H1 (cell line): ENCODE measurements around the gene SRRT. TPM values are rescaled to one million over a fixed set of nuclear protein-coding genes. Genes with fewer than 3 reads are reported as not detected.

Experiments used
- ASH2L ChIP-seq: fragments of 200-600, 300-600 bp; sonication (generic); IDR thresholded peaks from one replicate; pipeline ENCODE4 v1.7.1; 2017; ENCODE audit warnings: low read length
- ATF2 ChIP-seq: IDR thresholded peaks from 2 replicates; pipeline ENCODE4 v1.6.1; 2012; ENCODE audit warnings: low read length, inconsistent platforms
- BACH1 ChIP-seq: IDR thresholded peaks from 2 replicates; pipeline ENCODE4 v1.6.1; 2012; ENCODE audit warnings: low read length, improper control_type of control experiment
- CHD1 ChIP-seq: IDR thresholded peaks from 2 replicates; pipeline ENCODE4 v1.6.1; 2012; ENCODE audit warnings: low read depth, low read length, improper control_type of control experiment
- CHD2 ChIP-seq: IDR thresholded peaks from 2 replicates; pipeline ENCODE4 v1.6.1; 2012; ENCODE audit warnings: low read length, improper control_type of control experiment
- CTBP2 ChIP-seq: IDR thresholded peaks from 2 replicates; pipeline ENCODE4 v1.7.0; 2011; ENCODE audit warnings: borderline replicate concordance, mild to moderate bottlenecking, moderate library complexity, mixed read lengths, low read length; ENCODE audit not compliant: insufficient read depth, insufficient read length
- GABPA ChIP-seq: IDR thresholded peaks from 2 replicates; pipeline ENCODE4 v1.6.1; 2011; ENCODE audit warnings: mild to moderate bottlenecking, low read length, moderate library complexity, borderline replicate concordance; ENCODE audit not compliant: insufficient read depth
- HDAC2 ChIP-seq, 2 experiments: fragments of 300-600 bp in 1 of 2; sonication (generic) in 1 of 2; IDR thresholded peaks; 2 replicates each; pipeline ENCODE4 v1.6.1; 2011 to 2012; ENCODE audit warnings: low read depth in 2 of 2, low read length in 2 of 2, mild to moderate bottlenecking in 2 of 2, moderate library complexity in 2 of 2, borderline replicate concordance in 1 of 2, inconsistent platforms in 1 of 2
- KDM4A ChIP-seq: IDR thresholded peaks from one replicate; pipeline ENCODE4 v1.7.1; 2012; ENCODE audit warnings: low read depth, mild to moderate bottlenecking, moderate library complexity, low read length, inconsistent platforms; ENCODE audit not compliant: severe bottlenecking
- MAFK ChIP-seq: IDR thresholded peaks from 2 replicates; pipeline ENCODE4 v1.6.1; 2012; ENCODE audit warnings: low read depth, mild to moderate bottlenecking, improper control_type of control experiment, low read length
- POLR2AphosphoS5 ChIP-seq: IDR thresholded peaks from 2 replicates; pipeline ENCODE4 v1.6.1; 2011; ENCODE audit warnings: low read depth, low read length
- RNF2 ChIP-seq: fragments of 200-900, 300-1000 bp; sonication (generic); IDR thresholded peaks from 2 replicates; pipeline ENCODE4 v1.7.1; 2016; ENCODE audit warnings: borderline replicate concordance, low read depth, mild to moderate bottlenecking, antibody characterized with exemption, low read length; ENCODE audit not compliant: poor library complexity, severe bottlenecking; ENCODE audit errors: missing control alignments
- SP1 ChIP-seq: IDR thresholded peaks from 2 replicates; pipeline ENCODE4 v1.6.1; 2011; ENCODE audit warnings: low read depth, low read length
- SP2 ChIP-seq: IDR thresholded peaks from 2 replicates; pipeline ENCODE4 v1.6.1; 2012; ENCODE audit warnings: mild to moderate bottlenecking, low read length, inconsistent platforms
- SRF ChIP-seq: IDR thresholded peaks from 2 replicates; pipeline ENCODE4 v1.6.1; 2011; ENCODE audit warnings: mild to moderate bottlenecking, low read depth, low read length, moderate library complexity
- TAF1 ChIP-seq: IDR thresholded peaks from 2 replicates; pipeline ENCODE4 v1.6.1; 2011; ENCODE audit warnings: mild to moderate bottlenecking, low read depth, low read length
- TBP ChIP-seq: IDR thresholded peaks from 2 replicates; pipeline ENCODE4 v1.6.1; 2011; ENCODE audit warnings: low read depth, low read length, improper control_type of control experiment
- TEAD4 ChIP-seq: IDR thresholded peaks from 2 replicates; pipeline ENCODE4 v1.6.1; 2012; ENCODE audit warnings: low read depth, low read length, inconsistent platforms, mixed read lengths
- USF2 ChIP-seq: IDR thresholded peaks from 2 replicates; pipeline ENCODE4 v1.6.1; 2011; ENCODE audit warnings: low read length, improper control_type of control experiment
- polyA plus RNA-seq, 7 experiments: library from polyadenylated mRNA; depleted of rRNA in 3 of 7; stranded (reverse) in 5 of 7; unstranded in 2 of 7; fragments of >200 nt in 5 of 7; fragments of 200-250 nt in 2 of 7; gene quantifications; 1 replicate in 5 of 7; 2 replicates in 1 of 7; 4 replicates in 1 of 7; pipeline versions ENCODE4 v1.2.1 to v1.2.3, GENCODE V29; 2011 to 2013; ENCODE audit warnings: missing spikeins in 2 of 7, mixed read lengths in 2 of 7
- total RNA-seq: library from RNA; stranded (reverse); fragmentation: NEBNext Ultra II Directional; extraction: Animal tissue kit (Norgen Biotek cat#: 25700); gene quantifications from 2 replicates; pipeline ENCODE4 v1.2.1, GENCODE V29; 2021
- TF ChIP-seq, protein P1 (sequence below): IDR thresholded peaks from 2 replicates; pipeline ENCODE4 v1.6.1; 2011; ENCODE audit warnings: low read depth, mild to moderate bottlenecking, low read length; ENCODE audit not compliant: insufficient read depth

SRRT gene
- total and polyA plus RNA-seq, 2 of the 8 experiments (the other 6 are each of a cell fraction or from before 2014, with no cell fraction given), result 66.7 to 237 TPM

DNA sequence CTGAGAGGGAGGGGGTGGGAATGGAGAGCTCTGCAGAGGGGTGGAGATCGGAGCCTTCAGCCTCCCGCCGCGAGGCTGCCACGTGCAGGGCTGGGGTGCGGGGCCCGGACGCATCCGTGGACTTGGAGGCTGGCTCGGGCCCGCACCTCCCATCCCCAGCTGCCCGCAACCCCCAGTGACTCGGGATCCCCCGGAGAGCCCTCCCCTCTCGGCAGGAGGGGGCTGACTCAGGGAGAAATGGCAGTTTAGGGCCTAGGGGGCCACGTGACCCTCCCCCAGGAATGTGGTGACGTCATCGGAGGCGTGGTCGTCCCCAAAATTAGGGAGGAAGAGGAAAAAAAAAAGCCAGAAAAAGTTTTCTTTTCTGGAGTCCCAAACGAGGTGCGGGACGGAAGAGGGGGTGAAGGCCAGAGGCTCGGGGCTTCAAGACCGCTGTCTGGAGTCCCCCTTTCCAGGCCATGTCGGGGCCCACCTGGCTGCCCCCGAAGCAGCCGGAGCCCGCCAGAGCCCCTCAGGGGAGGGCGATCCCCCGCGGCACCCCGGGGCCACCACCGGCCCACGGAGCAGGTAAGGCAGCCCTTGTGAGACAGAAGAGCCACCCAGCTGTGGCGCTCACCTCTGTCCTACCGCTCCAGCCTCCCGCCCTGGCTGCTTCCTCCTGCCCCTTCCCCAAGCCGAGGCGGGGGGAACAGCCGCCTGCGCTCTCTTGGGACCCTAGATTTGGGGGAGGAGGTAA, 7.7 kb upstream of the SRRT start, which contains the start of gene TRIP6 (continued):
- TF ChIP-seq ASH2L (peak; percentile 25), TBP (peak; percentile 75), CTBP2 (peak; percentile 31), POLR2AphosphoS5 (peak; percentile 60), GABPA (no peak), SP2 (no peak), MAFK (peak; percentile 54; the same call in 1 of the 2 replicates), USF2 (peak; percentile 94), SP1 (0 out of 2 replicates have a peak, but pooled peaks have one; percentile 15), SRF (no peak), HDAC2 (IDR thresholded peaks at IDR 0.05; ENCODE audit: borderline replicate concordance in 1 of 2, low read depth in 2 of 2, low read length in 2 of 2) (peak in 1 of 2 experiments; percentile 48; a peak in 1 of 4 replicates), RNF2 (no peak), TAF1 (peak; percentile 70; the same call in 1 of the 2 replicates), ATF2 (peak; percentile 98), BACH1 (peak; percentile 57; the same call in 1 of the 2 replicates), CHD1 (no peak; the same call in 1 of the 2 replicates), KDM4A (peak; percentile 39), CHD2 (0 out of 2 replicates have a peak, but pooled peaks have one; percentile 23), TEAD4 (peak; percentile 99)
- TF ChIP-seq, protein P1, sequence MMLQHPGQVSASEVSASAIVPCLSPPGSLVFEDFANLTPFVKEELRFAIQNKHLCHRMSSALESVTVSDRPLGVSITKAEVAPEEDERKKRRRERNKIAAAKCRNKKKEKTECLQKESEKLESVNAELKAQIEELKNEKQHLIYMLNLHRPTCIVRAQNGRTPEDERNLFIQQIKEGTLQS, result peak; percentile 93
